ENCODE results near the gene PRDM5.

Gene PRDM5

GRCh38 chr4:120903419-120903818 is 19.1 kb downstream of the PRDM5 start:
- H3K27ac ChIP-seq (ENCODE audit: low read depth, low read length): no peak overlapping the region
- H3K4me3 ChIP-seq (ENCODE audit: low read length): no peak overlapping the region
- peaks cover 33% of the 10 kb centered on the region for H3K36me3 ChIP-seq (ENCODE audit: insufficient read depth, low read length)
- no peak overlapping the region for H3K9ac ChIP-seq (ENCODE audit: low read depth, low read length)
- 93% methylated on average over 2 of the region's 2 CpGs for WGBS
- no peaks in the 10 kb centered on the region for H3K4me1 ChIP-seq (ENCODE audit: insufficient read depth, low read length)
- no peaks in the 10 kb centered on the region for H3K9me3 ChIP-seq (ENCODE audit: insufficient read depth, low read depth, low read length)
- H3K27me3 ChIP-seq (ENCODE audit: insufficient read depth, low read length): no peaks in the 10 kb centered on the region

- no peaks in the 10 kb centered on the region for H3K4me1 ChIP-seq (ENCODE audit: insufficient read depth, low read length)
- H3K27ac ChIP-seq (ENCODE audit: low read depth, low read length): no peak overlapping the region
- peaks cover 33% of the 10 kb centered on the region for H3K36me3 ChIP-seq (ENCODE audit: insufficient read depth, low read length)
- no peaks in the 10 kb centered on the region for H3K27me3 ChIP-seq (ENCODE audit: insufficient read depth, low read length)
- no peaks in the 10 kb centered on the region for H3K9me3 ChIP-seq (ENCODE audit: insufficient read depth, low read depth, low read length)
- H3K4me3 ChIP-seq (ENCODE audit: low read length): no peak overlapping the region
- no peak overlapping the region for H3K9ac ChIP-seq (ENCODE audit: low read depth, low read length)
These were observed 19.6 kb downstream of the PRDM5 start for GRCh38 chr4:120902925-120903324.

GRCh38 chr4:120901731-120902130 is 20.8 kb downstream of the PRDM5 start:
- Histone ChIP-seq H3K4me3 (ENCODE audit: low read length) (no peak overlapping the region), H3K36me3 (ENCODE audit: insufficient read depth, low read length) (peaks cover 30% of the 10 kb centered on the region), H3K4me1 (ENCODE audit: insufficient read depth, low read length) (no peaks in the 10 kb centered on the region), H3K9me3 (ENCODE audit: insufficient read depth, low read depth, low read length) (no peaks in the 10 kb centered on the region), H3K27me3 (ENCODE audit: insufficient read depth, low read length) (no peaks in the 10 kb centered on the region), H3K27ac (ENCODE audit: low read depth, low read length) (no peak overlapping the region), H3K9ac (ENCODE audit: low read depth, low read length) (no peak overlapping the region)
- WGBS: 85% methylated on average over 1 of the region's 1 CpG

- H3K4me1 ChIP-seq (ENCODE audit: insufficient read depth, low read length): no peaks in the 10 kb centered on the region
- WGBS: 97% methylated on average over 3 of the region's 4 CpGs
- no peak overlapping the region for H3K27ac ChIP-seq (ENCODE audit: low read depth, low read length)
- no peak overlapping the region for H3K4me3 ChIP-seq (ENCODE audit: low read length)
- H3K9ac ChIP-seq (ENCODE audit: low read depth, low read length): no peak overlapping the region
- no peaks in the 10 kb centered on the region for H3K9me3 ChIP-seq (ENCODE audit: insufficient read depth, low read depth, low read length)
- peaks cover 21% of the 10 kb centered on the region for H3K36me3 ChIP-seq (ENCODE audit: insufficient read depth, low read length)
- H3K27me3 ChIP-seq (ENCODE audit: insufficient read depth, low read length): no peaks in the 10 kb centered on the region
These were observed 24.4 kb downstream of the PRDM5 start for GRCh38 chr4:120897981-120898719.

- H3K27ac ChIP-seq (ENCODE audit: low read depth, low read length): no peak overlapping the region
- no peaks in the 10 kb centered on the region for H3K27me3 ChIP-seq (ENCODE audit: insufficient read depth, low read length)
- WGBS: 100% methylated on average over 2 of the region's 2 CpGs
- H3K36me3 ChIP-seq (ENCODE audit: insufficient read depth, low read length): peaks cover 19% of the 10 kb centered on the region
- H3K9ac ChIP-seq (ENCODE audit: low read depth, low read length): no peak overlapping the region
- H3K4me1 ChIP-seq (ENCODE audit: insufficient read depth, low read length): no peaks in the 10 kb centered on the region
- no peak overlapping the region for H3K4me3 ChIP-seq (ENCODE audit: low read length)
- peaks cover 6% of the 10 kb centered on the region for H3K9me3 ChIP-seq (ENCODE audit: insufficient read depth, low read depth, low read length)
These were observed 27.0 kb downstream of the PRDM5 start for GRCh38 chr4:120895554-120895953.

GRCh38 chr4:120893314-120893713 is 29.2 kb downstream of the PRDM5 start:
- no peaks in the 10 kb centered on the region for H3K4me1 ChIP-seq (ENCODE audit: insufficient read depth, low read length)
- H3K27me3 ChIP-seq (ENCODE audit: insufficient read depth, low read length): no peaks in the 10 kb centered on the region
- peaks cover 19% of the 10 kb centered on the region for H3K36me3 ChIP-seq (ENCODE audit: insufficient read depth, low read length)
- WGBS: 96% methylated on average over 2 of the region's 2 CpGs
- peaks cover 12% of the 10 kb centered on the region for H3K9me3 ChIP-seq (ENCODE audit: insufficient read depth, low read depth, low read length)
- no peak overlapping the region for H3K27ac ChIP-seq (ENCODE audit: low read depth, low read length)
- H3K4me3 ChIP-seq (ENCODE audit: low read length): no peak overlapping the region
- H3K9ac ChIP-seq (ENCODE audit: low read depth, low read length): no peak overlapping the region

GRCh38 chr4:120886191-120886590 is 36.3 kb downstream of the PRDM5 start:
- no peaks in the 10 kb centered on the region for H3K27me3 ChIP-seq (ENCODE audit: insufficient read depth, low read length)
- peaks cover 7% of the 10 kb centered on the region for H3K9me3 ChIP-seq (ENCODE audit: insufficient read depth, low read depth, low read length)
- H3K4me3 ChIP-seq (ENCODE audit: low read length): no peak overlapping the region
- H3K9ac ChIP-seq (ENCODE audit: low read depth, low read length): no peak overlapping the region
- H3K36me3 ChIP-seq (ENCODE audit: insufficient read depth, low read length): peaks cover 7% of the 10 kb centered on the region
- H3K27ac ChIP-seq (ENCODE audit: low read depth, low read length): no peak overlapping the region
- no peaks in the 10 kb centered on the region for H3K4me1 ChIP-seq (ENCODE audit: insufficient read depth, low read length)

GRCh38 chr4:120881846-120882245 is 40.7 kb downstream of the PRDM5 start:
- Histone ChIP-seq H3K27me3 (ENCODE audit: insufficient read depth, low read length) (no peaks in the 10 kb centered on the region), H3K4me3 (ENCODE audit: low read length) (no peak overlapping the region), H3K36me3 (ENCODE audit: insufficient read depth, low read length) (peaks cover 13% of the 10 kb centered on the region), H3K27ac (ENCODE audit: low read depth, low read length) (no peak overlapping the region), H3K9ac (ENCODE audit: low read depth, low read length) (no peak overlapping the region), H3K9me3 (ENCODE audit: insufficient read depth, low read depth, low read length) (peaks cover 7% of the 10 kb centered on the region; the same call in 1 of the 2 replicates), H3K4me1 (ENCODE audit: insufficient read depth, low read length) (no peaks in the 10 kb centered on the region)
- WGBS: 93% methylated on average over 4 of the region's 4 CpGs

- WGBS: 100% methylated on average over 2 of the region's 2 CpGs
- Histone ChIP-seq H3K27me3 (ENCODE audit: insufficient read depth, low read length) (no peaks in the 10 kb centered on the region), H3K36me3 (ENCODE audit: insufficient read depth, low read length) (peaks cover 13% of the 10 kb centered on the region), H3K4me1 (ENCODE audit: insufficient read depth, low read length) (no peaks in the 10 kb centered on the region), H3K9me3 (ENCODE audit: insufficient read depth, low read depth, low read length) (peaks cover 7% of the 10 kb centered on the region; the same call in 1 of the 2 replicates), H3K27ac (ENCODE audit: low read depth, low read length) (no peak overlapping the region), H3K4me3 (ENCODE audit: low read length) (no peak overlapping the region), H3K9ac (ENCODE audit: low read depth, low read length) (no peak overlapping the region)
These were observed 41.2 kb downstream of the PRDM5 start for GRCh38 chr4:120881351-120881750.

- Histone ChIP-seq H3K4me1 (ENCODE audit: insufficient read depth, low read length) (no peaks in the 10 kb centered on the region), H3K27me3 (ENCODE audit: insufficient read depth, low read length) (no peaks in the 10 kb centered on the region), H3K36me3 (ENCODE audit: insufficient read depth, low read length) (peaks cover 9% of the 10 kb centered on the region; the same call in 1 of the 2 replicates), H3K9me3 (ENCODE audit: insufficient read depth, low read depth, low read length) (peaks cover 7% of the 10 kb centered on the region; the same call in 1 of the 2 replicates), H3K9ac (ENCODE audit: low read depth, low read length) (no peak overlapping the region), H3K4me3 (ENCODE audit: low read length) (no peak overlapping the region), H3K27ac (ENCODE audit: low read depth, low read length) (no peak overlapping the region)
- 99% methylated on average over 3 of the region's 3 CpGs for WGBS
These were observed 45.5 kb downstream of the PRDM5 start for GRCh38 chr4:120877021-120877420.

- H3K36me3 ChIP-seq (ENCODE audit: insufficient read depth, low read length): no peaks in the 10 kb centered on the region
- H3K9me3 ChIP-seq (ENCODE audit: insufficient read depth, low read depth, low read length): no peaks in the 10 kb centered on the region; the same call in 1 of the 2 replicates
- no peak overlapping the region for H3K9ac ChIP-seq (ENCODE audit: low read depth, low read length)
- H3K27ac ChIP-seq (ENCODE audit: low read depth, low read length): no peak overlapping the region; the same call in 1 of the 2 replicates
- H3K27me3 ChIP-seq (ENCODE audit: insufficient read depth, low read length): no peaks in the 10 kb centered on the region
- 84% methylated on average over 4 of the region's 4 CpGs for WGBS
- H3K4me3 ChIP-seq (ENCODE audit: low read length): no peak overlapping the region
- H3K4me1 ChIP-seq (ENCODE audit: insufficient read depth, low read length): peaks cover 5% of the 10 kb centered on the region
These were observed 47.4 kb downstream of the PRDM5 start for GRCh38 chr4:120874792-120875774.

Data from HUES64 (cell line).